Measurements from ENCODE around the gene MED16.

The MED16 gene

DNA sequence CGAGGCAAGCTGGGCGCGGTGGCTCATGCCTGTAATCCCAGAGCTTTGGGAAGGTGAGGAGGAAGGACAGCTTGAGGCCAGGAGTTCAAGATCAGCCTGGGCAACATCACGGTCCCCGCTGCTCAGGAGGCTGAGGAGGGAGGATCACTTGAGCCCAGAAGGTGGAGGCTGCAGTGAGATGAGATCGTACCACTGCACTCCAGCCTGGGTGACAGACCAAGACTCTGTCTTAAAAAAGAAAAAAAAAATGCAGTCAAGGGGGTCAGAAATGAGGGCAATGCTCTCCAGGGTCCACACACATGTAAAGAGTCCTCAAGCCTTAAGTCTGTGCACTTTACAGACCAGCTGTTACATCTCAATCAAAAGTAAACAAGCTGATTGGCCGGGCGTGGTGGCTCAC is 11.6 kb upstream of the MED16 start:
- no peak for TF ChIP-seq CTCF (IDR thresholded peaks at IDR 0.05; ENCODE audit: low read depth, low read length, missing control alignments)
- H3K4me3 ChIP-seq (ENCODE audit: low read depth, low read length): no peak overlapping the region
- no peak for DNase-seq (ENCODE audit: low read depth)

- no peak for TF ChIP-seq CTCF (IDR thresholded peaks at IDR 0.05; ENCODE audit: low read depth, low read length, missing control alignments)
- no peak for DNase-seq (ENCODE audit: low read depth)
- H3K4me3 ChIP-seq (ENCODE audit: low read depth, low read length): no peak overlapping the region
Measured at GRCh38 chr19:903266-903797, 10.3 kb upstream of the MED16 start.

- no peak for TF ChIP-seq CTCF (IDR thresholded peaks at IDR 0.05; ENCODE audit: low read depth, low read length, missing control alignments)
- DNase-seq (ENCODE audit: low read depth): no peak
- no peak overlapping the region for H3K4me3 ChIP-seq (ENCODE audit: low read depth, low read length)
Measured at GRCh38 chr19:902446-903226, 9.6 kb upstream of the MED16 start.

DNA sequence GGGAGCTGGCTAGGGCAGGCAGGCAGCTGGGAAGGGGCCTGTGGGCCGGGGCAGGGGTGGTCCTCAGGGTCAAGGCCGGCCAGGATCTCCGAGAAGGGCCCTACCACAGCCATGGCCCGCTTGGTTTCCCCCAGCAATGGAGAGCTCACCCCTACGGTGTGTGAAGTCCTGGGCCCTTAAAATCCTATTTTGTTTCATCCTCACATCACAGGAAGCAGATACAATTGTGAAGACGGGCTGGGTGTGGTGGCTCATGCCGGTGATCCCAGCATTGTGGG is 9.0 kb upstream of the MED16 start:
- DNase-seq (ENCODE audit: low read depth): no peak
- H3K4me3 ChIP-seq (ENCODE audit: low read depth, low read length): no peak overlapping the region

DNA sequence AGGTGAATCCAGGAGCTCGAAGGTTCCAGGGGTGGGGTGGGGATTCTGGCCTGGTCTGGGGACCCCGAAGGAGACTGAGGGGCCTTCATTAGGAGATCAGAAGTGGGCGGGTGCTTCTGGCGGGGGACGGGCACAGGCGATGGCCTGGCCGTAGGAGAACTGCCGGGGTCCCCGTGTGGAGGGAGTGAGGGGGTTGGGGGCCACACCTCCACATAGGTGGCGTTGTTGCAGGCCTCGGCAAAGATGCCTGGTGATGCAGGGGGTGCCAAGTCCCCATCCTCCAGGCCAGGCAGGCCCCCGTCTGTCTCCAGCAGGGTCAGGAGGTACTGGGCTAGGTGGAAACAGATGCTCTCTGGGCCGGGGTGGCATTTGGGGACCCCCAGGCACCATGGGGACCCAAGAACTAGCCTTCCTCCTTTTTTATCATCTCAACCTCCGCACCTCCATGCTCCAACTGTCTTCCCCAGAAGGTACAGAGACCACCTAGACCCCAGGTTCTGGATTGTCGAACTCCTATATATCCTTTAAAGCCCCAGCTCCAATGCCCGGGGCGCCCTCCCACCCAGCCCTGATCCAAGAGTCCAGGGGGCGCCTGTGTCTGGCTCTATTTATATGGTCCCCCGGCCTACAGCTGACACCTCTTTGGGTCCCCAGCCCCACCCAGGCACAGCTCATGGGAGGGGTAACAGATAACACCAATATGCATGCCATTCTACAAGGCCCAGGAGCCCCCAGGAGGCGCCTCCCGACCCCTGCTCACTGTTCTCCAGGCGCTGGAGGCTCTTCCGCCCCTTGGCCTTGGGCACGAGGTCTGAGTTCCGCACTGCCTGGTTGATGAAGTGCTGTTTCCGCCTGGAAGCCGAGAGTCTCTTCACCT is 8.5 kb upstream of the MED16 start:
- no peak for DNase-seq (ENCODE audit: low read depth)
- TF ChIP-seq CTCF (IDR thresholded peaks at IDR 0.05; ENCODE audit: low read depth, low read length, missing control alignments): no peak

More for the DNA sequence above, 9.0 kb upstream of the MED16 start:
- TF ChIP-seq CTCF (IDR thresholded peaks at IDR 0.05; ENCODE audit: low read depth, low read length, missing control alignments): no peak

DNA sequence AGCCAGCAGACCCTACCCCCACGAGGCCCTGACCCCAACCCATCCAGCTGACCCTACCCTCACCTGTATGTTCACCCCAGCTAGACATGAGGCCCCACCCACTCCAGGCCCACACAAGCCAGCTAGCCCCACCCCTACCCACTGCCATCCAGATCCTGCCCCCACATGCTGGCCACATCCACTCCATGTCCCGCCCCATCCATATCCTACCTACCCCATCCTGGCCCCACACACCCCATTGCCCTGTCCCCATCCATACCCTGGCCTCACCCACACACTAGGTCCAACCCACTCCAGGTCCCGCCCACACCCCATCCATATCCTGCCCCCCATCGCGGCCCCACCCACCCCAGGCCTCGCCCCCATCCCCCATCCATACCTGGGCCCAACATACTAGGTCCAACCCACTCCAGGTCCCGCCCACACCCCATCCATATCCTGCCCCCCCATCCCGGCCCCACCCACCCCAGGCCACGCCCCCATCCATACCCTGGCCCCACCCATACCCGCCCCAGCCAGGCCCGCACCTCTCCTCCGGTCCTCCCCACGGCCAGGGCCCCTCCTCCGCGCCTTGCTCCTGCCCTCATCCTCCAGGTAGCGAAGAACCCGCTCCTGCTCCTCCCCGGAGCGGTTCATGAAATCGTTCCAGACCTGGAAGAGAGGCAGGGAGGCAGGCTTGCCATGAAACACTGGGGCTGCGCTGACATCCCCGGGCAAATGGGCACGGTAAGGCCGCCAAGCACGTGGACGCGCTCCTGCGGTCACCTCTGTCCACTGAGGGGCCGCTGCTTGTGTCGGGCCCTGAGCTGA is 7.5 kb upstream of the MED16 start:
- no peak for DNase-seq (ENCODE audit: low read depth)
- no peak overlapping the region for H3K4me3 ChIP-seq (ENCODE audit: low read depth, low read length)
- no peak for TF ChIP-seq CTCF (IDR thresholded peaks at IDR 0.05; ENCODE audit: low read depth, low read length, missing control alignments)

More for the DNA sequence above, 8.5 kb upstream of the MED16 start:
- H3K4me3 ChIP-seq (ENCODE audit: low read depth, low read length): no peak overlapping the region
